GM18519 (cell line): ENCODE data around the gene SAA4.
A peak's percentile ranks its signal among the peaks of the same experiment; 100 is the strongest.
"Not testable (repeated sequence)": the region's sequence is repeated elsewhere in the genome, so short reads cannot be mapped to it uniquely, and the experiment has no call there.

Source experiments
- ATAC-seq: cut with Tn5 transposase; IDR thresholded peaks from one replicate; pipeline ENCODE4 v1.9.1; 2021; ENCODE audit warnings: mild to moderate bottlenecking, moderate library complexity; ENCODE audit not compliant: unreplicated experiment, low FRiP score

SAA4 gene

GRCh38 chr11:18248561-18248960 lies 12.0 kb upstream of the SAA4 start, which contains the start of gene SAA2:
SAA2 (minus strand) TSS chr11:18248668; CDS start chr11:18248011, 657 bp downstream.
- no peak for ATAC-seq

- not testable (repeated sequence) for ATAC-seq
Measured at GRCh38 chr11:18247191-18247581, 10.6 kb upstream of the SAA4 start.

- ATAC-seq, result peak; percentile 50
Measured at GRCh38 chr11:18246379-18247190, 10.0 kb upstream of the SAA4 start.

- ATAC-seq, result no peak
Measured at GRCh38 chr11:18245396-18245795, 8.8 kb upstream of the SAA4 start.

- ATAC-seq, result no peak
Measured at GRCh38 chr11:18243783-18244362, 7.3 kb upstream of the SAA4 start.

- no peak for ATAC-seq
Measured at GRCh38 chr11:18239655-18240054, 3.1 kb upstream of the SAA4 start.

- ATAC-seq, result no peak
Measured at GRCh38 chr11:18235394-18236334, 938 bp downstream of the SAA4 start.

GRCh38 chr11:18233912-18234311 lies 2.7 kb downstream of the SAA4 start:
- ATAC-seq, result no peak

GRCh38 chr11:18230859-18231258 lies 5.7 kb downstream of the SAA4 start:
- ATAC-seq, result no peak

GRCh38 chr11:18229501-18229900 lies 7.1 kb downstream of the SAA4 start:
- ATAC-seq, result peak; percentile 84

- ATAC-seq, result no peak
Measured at GRCh38 chr11:18225913-18226312, 10.7 kb downstream of the SAA4 start.

GRCh38 chr11:18223591-18224387 lies 12.8 kb downstream of the SAA4 start:
- ATAC-seq, result no peak

- no peak for ATAC-seq
Measured at GRCh38 chr11:18222814-18223421, 13.7 kb downstream of the SAA4 start.

GRCh38 chr11:18221274-18221876 lies 15.2 kb downstream of the SAA4 start:
- no peak for ATAC-seq

GRCh38 chr11:18209058-18209457 lies 27.5 kb downstream of the SAA4 start:
- ATAC-seq, result no peak

- no peak for ATAC-seq
Measured at GRCh38 chr11:18204771-18205170, 31.8 kb downstream of the SAA4 start.

- ATAC-seq, result no peak
Measured at GRCh38 chr11:18204220-18204619, 32.4 kb downstream of the SAA4 start.

GRCh38 chr11:18203723-18204122 lies 32.9 kb downstream of the SAA4 start:
- no peak for ATAC-seq

GRCh38 chr11:18197738-18198137 lies 38.9 kb downstream of the SAA4 start:
- not testable (repeated sequence) for ATAC-seq
